HG03469 (cell line): ENCODE measurements around the gene NT5C3A.
"Not testable (repeated sequence)": the region's sequence is repeated elsewhere in the genome, so short reads cannot be mapped to it uniquely, and the experiment has no call there.

ENCODE experiments used
- ATAC-seq: cut with Tn5 transposase; IDR thresholded peaks from one replicate; pipeline ENCODE4 v1.9.1; 2021; ENCODE audit warnings: mild to moderate bottlenecking, moderate library complexity, moderate number of reproducible peaks; ENCODE audit not compliant: unreplicated experiment

Gene NT5C3A

DNA sequence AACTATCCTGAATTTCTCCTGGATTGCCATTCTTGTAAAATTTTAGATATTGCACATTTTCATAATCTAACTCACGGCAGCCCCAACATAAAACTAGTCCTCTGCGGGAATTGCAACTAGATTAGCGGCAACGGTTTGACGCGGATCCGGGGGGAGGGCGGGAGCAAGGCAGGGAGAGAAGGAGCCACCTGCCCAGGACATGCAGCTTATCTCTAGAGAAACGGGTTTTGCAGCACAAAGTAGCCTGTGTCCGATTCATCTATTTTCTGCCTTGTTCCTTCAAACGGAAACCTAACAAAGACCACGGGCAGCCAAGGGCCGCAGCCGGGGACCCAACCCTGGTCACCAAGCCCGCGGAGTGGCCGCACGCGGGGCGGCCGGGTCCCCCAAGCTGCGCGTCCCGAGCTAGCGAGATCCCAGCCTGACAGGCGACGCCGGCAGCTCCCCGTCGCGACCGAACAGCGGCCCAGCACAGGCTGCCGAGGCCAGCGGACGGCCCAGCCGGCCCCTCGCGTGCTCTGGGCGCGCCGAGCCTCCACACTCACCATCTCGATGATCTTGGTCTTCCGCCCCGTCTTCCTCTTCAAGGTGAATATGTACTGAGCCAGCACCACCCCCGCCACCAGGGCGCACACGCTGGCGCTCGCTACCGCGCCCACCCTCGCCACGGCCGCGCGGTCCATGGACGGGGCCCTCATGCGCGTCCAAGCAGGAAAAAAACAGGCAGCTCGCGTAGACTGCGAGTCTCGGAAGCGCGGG, at the start of gene NT5C3A:
TSS of gene NT5C3A (minus strand) at position 754 of the 759 bp plus-strand sequence. CDS start at position 683, 71 bp downstream.
- ATAC-seq: no peak

DNA sequence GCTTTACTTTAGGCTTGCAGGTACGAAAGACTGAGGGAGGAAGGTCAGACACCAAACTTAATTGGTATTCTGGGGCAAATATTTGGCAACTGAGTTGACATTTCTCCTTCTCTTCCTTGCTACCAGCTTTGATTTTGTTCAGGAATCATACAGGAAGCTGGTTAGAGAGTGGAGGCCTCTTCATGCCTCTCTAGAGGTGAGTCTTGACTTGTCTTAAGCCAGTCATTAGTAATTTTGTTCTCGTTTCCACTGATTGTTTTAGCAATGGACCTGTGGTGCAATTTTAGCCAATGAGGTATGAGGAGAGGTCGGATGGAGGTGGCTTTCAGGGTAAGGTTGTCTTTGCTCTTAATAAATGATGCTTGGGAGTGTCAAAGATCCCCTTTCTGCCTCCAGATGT, 49.0 kb upstream of the NT5C3A start:
- no peak for ATAC-seq

DNA sequence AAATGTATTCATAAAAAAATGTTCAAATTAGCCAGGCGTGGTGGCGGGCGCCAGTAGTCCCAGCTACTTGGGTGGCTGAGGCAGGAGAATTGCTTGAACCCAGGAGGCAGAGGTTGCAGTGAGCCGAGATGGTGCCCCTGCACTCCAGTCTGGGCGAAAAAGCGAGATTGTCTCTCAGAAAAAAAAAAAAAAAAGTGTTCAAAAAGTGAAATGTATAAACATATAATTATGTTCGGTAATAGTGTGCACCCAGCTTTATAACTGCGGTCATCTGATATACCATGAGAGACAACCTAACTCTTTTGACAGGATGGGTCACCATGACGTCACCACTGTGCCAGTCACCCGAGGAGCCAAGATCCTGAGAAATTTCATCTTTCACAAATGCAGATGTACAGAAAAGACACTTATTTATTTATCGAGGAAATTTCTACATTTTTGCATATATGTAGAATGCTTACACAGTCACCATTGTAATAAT, 47.2 kb upstream of the NT5C3A start:
- no peak for ATAC-seq

DNA sequence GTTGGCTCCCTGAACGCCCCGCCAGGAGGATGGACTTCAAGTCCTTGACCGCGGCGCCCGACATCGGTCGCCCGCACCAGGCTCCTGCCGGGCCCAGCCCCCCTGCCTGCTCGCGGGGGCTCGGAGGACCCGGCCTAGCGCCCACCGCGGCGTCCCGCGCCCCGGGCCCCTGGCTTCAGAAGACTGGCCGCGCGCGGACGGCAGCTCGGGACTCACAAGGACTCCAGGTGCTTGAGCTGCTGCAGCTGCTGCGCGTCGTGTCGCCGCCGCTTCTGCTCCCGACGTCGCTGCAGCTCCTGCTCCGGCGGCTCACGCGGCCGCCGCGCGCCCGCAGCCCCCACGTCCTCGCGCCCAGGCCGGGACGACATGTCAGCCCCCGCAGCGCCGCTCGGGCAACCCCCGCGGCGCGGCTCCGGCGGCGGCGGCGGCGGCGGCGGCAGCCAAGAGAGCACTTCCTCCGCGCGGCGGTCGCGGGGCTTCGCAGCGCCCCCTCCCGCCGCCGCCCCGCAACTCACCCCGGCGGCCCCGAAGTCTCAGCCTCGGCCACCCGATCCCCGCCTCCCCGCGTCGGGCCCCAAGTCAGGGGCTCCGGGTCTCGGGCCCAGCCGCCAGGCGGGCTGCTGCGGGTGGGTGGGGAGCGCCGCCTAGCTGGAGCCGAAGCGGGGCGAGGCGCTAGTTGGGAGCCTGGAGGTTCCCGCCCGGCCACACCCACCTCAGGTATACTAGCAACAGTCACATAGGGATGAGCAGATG, 46.6 kb upstream of the NT5C3A start, which contains the start of gene RP9:
TSS of gene RP9 (minus strand) at position 400 of the 753 bp plus-strand sequence. CDS start at position 368, 32 bp downstream.
- peak; percentile 73 for ATAC-seq

DNA sequence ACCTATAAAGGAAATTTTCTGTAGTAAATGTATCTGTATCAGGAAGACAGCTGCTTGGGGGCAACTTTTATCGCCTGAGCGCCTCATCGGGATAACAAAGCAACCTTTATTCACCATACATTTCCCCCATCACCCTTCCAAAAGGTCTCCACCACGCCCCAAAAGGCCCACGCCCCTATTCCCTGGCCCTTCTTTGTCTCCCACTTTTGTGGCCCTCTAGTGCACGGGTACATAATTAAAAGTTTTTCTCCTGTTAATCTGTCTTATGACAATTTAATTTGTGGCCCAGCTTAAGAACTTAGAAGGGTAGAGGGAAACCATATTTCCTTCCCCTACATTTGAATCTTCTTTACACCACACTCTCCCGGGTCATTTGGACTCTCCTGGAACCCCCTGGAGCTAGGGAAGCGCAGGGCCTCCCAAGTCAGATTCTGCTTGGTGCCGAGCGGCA, 46.0 kb upstream of the NT5C3A start:
- ATAC-seq: peak; percentile 8

DNA sequence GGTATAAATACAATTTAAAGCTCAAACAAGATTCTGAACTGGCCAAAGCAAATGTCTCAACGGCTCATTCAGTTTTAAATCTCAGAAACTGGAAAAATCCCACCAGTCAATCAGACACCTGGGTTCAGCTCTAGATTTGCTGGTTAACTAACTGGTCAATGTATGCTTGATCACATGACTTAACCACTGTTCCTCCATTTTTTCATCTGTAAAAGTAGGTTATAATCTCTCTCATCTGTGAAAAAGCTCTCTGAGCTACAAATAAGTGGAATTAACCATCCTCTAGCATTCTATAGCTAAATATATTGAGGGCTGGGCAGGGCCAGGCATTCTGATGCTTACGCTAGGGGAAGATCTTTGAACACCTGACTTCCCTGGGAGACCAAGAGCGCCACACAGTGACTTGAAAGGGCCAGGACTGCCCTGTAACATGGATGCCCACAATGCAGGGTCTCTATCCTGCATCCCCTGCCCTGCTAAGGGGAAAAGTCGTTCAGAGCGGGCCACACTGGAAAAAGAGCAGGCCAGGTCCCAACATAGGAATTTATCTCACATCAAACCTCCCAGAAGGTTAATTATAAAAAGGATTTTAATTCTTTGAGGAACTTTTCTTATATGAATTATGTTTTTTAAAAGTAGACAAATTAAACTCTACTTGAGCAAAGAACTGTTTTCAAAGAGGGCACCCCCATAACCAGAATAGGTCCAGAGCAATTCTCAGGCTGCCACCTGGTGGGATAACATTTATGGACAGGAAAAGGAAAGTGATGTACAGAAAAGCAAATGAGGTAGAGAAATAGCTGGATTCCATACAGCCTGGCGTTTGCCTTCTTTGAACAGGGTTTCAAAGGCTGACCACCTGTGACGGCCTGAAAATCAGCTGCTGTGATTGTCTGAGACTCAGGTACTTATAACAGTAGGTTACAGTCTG, 44.8 kb upstream of the NT5C3A start:
- peak; percentile 29 for ATAC-seq

DNA sequence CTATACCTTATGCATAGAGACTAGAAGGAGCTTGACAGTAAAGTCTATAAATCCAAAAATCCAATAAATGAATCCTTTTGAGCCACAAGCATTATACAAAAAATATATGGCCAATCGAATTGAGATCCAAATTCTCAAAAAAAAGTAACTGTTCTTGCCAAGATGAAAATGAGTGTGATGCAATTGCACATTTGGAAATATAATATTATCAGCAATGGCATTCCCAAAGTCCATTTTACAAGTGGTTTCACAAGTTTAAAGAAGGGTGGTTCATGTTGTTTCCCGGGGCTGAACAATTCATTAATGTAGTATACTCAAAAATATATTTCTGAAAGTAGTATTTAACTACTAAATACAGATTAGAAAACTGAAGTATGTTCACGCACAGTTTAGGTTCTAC, 39.3 kb upstream of the NT5C3A start:
- no peak for ATAC-seq

DNA sequence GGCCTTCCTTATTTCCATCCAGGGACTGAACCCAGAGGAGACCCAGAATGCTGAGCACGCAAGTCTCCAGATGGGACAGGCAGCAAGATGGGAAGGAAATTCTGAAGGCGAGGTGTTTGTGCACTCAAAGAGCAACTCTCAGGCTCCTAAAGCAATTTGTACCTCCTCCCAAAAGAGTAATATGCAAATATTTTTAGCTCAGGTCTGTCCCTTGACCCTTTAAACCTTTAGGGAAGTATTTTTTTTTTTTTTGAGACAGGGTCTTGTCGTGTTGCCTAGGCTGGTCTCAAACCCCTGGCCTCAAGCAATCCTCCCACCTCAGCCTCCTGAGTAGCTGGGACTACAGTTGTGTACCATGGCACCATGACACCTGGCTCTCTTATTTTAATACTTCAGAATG, 38.2 kb upstream of the NT5C3A start:
- ATAC-seq: no peak

DNA sequence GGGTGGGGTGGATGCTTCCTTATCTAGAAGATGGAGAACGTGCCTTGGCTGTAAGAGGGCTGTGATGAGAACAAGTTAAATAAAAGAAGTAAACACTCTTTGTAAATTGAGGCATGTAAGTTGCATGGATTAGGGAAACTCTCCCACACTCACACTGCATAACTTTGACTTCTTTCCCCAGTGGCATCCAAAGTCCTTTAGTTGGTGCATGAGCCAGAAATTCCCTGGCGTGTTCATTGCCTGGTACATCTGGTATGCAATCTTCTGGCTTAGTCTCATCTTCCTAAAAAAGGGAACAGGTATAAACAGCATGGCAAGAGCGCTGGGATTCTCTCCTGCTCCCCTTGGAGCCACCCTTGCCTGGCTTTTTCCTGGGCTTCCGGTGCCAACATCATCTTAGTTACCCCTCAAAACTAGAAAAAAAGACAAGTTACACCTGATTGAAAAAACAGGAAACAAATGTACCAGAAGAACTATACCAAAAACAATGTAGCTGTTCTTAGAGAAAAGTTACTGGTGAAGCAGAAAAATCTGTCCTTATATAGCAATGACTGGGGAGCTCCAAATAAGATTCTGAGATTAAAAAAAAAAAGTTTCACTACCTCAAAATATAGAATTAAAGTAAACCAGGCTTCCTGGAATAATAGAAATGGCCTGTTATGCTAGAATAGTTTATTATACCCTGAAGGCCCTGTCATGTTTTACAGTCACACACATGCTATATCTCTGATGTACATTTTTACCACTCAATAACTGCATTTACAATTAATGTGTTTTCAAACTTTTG, 36.8 kb upstream of the NT5C3A start:
- no peak for ATAC-seq

DNA sequence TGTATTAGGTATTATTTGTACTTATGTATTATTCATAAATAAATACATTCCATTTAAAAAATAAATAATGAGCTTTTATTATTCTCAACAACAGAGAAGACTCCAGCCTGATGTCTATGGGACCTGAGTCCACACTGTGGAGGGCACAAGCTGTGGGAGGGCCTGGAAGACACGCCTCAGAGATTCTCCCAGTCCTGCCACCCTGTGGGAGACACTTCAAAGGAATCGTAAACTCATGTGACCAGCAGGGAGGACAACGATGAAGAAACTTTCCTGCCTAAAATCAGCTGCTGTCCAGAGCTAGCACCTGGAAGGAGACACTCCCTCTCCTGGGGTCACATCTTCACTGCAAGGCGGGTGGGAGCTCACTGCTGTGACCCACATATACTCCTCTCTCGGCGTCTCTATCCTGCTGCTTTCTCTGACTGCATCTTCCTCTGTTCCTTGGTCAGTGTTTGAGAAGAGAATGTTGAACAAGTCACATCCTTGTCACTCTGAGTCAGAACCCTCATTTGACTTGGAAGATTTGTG, 32.2 kb upstream of the NT5C3A start:
- ATAC-seq: not testable (repeated sequence)

DNA sequence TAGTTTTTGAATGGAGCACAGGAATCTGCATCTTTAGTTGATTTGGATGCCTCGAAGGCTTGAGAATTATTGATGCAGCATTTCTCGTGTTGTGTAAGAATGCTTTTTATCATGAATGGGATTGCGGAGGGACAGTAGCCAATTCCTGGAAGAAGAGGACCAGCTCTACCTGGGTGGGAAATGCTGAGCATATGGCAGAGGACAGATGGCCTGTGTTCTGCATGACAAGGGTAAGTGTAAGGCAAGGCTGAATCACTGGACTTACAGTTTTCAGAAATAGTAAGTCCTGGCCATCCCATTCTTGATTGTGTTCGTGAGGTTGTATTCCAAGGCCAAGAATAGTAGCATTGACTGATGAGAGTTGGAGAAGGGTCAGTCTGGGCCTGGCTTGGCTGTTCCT, 30.7 kb upstream of the NT5C3A start:
- ATAC-seq: no peak

DNA sequence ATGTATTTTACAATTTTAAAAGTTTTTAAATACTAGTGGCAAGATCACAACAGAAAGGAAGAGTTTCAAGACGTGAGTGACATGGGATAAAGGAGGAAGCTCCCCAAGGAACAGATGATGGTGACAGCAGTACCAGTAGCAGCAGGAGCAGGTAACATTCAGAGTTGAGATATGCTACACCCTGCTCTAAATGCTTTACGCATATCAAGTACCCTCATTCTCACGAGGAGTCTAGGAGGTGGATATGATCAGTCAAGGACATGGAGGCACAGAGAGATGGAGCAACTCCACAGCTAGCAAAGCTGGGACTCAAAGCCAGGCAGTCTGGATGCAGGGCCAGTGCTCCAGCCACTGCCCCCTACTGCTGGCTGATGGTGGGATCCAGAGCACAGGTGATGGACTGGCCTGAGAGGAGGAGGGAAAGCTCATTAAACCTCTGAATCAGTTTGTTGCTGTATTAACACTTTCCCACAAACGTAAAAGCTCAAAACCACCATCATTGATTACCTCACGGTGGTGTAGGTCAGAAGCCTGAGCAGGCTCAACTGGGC, 29.1 kb upstream of the NT5C3A start:
- no peak for ATAC-seq

DNA sequence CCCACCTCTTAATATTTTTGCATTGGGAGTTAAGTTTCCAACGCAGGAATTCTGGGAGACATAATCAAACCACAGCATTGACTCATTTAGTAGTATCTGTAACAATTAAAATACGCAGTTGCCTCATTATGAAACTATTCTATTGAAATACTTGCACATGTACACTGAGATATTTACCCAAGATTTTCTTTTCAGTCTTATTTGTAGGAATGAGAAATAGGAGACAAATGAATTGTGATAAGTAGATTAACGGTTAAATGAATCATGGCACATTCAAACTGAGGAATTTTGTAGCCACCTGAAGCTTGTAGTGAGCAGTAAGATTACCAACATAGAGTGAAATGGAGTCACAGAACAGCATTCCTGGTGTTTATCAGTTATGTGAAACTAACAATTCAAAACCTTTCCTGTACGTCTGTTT, 28.5 kb upstream of the NT5C3A start:
- ATAC-seq: no peak

DNA sequence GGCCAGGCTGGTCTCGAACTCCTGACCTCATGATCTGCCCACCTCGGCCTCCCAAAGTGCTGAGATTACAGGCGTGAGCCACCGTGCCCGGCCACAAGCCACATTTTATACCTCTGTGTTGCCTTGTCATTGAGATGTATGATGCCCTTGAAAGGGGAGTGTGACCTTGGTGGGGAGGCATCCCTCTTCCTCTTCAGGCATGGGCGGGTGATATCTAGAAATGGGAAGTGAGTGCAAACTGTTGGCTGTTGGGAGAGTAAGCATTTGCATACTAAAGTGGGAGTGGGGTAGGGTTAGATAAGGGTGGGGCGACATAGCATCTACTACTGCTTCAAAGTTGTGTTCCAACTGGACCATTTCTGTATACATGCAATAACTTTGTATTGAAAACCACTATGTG, 26.6 kb upstream of the NT5C3A start:
- ATAC-seq: no peak

DNA sequence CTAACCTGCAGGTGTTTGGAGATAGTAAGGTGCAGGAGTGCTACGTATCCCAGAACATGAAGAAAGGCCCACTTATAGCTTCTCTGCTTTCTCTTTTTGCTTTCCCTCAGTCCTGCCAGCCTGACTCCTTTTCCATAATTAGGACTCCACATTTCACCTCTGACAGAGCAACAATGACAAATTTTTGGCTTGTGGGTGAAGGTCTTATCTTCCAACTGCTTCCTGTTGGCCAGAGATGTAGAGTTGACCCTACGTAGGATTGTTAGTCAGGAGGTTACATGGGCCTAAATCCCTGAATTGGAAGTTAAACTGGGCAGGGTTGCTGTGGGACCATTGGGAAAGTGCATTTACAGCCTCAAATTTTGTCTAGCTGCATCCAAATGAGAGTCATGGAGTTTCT, 25.3 kb upstream of the NT5C3A start:
- ATAC-seq: no peak

DNA sequence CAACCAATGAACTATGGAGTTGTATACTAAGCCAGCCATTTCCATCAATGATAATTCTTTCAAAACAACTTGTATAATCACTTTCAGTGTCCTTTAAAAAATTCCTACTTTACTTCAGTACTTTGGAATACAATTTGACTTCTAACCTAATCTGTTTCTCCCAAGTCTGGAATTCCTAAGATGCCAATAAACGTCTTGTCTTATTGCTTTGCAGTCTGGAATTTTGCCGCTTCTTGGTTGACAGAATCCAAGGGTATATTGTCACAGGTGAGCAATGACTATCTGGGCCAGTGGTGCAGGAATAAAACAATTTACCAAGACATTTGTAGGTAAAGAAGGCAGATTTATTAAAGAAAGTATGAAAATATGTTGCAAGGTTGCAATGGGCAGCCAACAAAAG, 24.8 kb upstream of the NT5C3A start:
- no peak for ATAC-seq

DNA sequence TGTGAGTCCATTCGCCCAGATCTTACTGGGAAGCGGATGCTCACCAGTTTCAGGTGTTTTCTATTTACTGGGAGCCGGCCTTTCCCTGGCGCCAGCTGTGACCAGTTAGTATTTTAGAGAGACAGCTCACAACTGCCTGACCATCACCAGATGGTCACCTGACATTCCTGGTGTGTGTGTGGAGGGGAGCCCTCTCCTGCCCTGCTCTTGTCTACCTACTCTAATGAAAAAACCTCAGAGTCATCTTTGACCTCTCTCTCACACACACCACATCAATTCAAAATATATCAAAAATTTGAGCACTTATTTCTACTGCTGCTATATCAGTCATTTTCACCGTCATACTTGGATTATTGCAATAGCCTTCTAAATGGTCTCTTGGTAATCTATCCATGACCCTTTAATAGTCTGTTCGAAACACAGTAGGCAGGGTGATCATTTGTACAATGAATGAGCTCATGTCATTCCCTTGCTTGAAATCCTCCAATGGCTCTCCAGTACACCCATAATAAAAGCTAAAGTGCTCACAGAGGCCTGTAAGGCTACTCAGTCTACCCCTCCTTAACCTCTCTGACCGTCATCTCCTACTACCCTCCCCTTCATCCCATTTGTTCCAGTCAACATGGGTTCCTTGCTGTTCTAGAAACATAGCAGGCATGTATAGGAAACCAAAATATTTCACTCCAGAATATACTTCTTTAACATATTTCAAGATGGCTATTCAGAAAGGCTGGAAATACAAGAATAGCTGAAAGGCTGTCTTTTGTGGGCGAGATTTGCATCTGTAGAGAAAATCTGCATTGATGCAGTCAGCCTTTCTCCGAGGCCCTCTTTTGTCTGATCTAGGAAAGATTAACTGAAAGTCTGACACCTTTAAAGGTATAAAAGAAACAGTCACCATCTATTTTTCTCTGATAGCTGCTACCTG, 17.5 kb upstream of the NT5C3A start:
- no peak for ATAC-seq

DNA sequence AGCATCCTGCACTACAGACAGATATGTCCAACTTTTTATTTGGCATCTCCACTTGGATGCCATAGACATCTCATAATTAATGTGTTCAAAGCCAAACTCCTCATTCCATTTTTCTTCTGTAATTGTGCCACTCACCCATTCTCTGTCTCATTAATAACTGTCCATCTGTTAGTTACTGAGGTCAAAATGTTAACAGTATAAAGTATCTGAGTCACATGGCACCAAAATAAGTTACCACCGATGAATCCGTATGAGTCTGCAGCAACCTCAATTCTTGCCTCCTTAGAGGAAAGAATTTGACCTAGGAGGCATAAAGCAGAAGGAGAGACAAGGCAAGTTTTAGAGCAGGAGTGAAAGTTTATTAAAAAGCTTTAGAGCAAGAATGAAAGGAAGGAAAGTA, 16.5 kb upstream of the NT5C3A start:
- no peak for ATAC-seq
